Astrocyte (in vitro differentiated cells and primary cell): ENCODE results near the gene FAM83E. TPM values are rescaled to one million over a fixed set of nuclear protein-coding genes. Genes with fewer than 3 reads are reported as not detected.
"Not testable (repeated sequence)": the region's sequence is repeated elsewhere in the genome, so short reads cannot be mapped to it uniquely, and the experiment has no call there.

Experiments
- DNase-seq: peaks from one replicate; pipeline ENCODE4 v3.0.0-alpha.2; 2010; ENCODE audit warnings: low read depth
- FAIRE-seq: peaks from 2 replicates; lab custom pipeline; 2011; peaks lifted over from hg19 to GRCh38; lab: Jason Lieb, UNC
- H2AFZ ChIP-seq: 2 replicates; pipeline ENCODE4 v1.6.0; 2012; ENCODE audit warnings: low read depth, low read length, inconsistent platforms
- H3K27ac ChIP-seq: 2 replicates; pipeline ENCODE4 v1.5.1; 2011; ENCODE audit warnings: low read depth, low read length, inconsistent platforms
- H3K27me3 ChIP-seq: 2 replicates; pipeline ENCODE4 v1.6.0; 2011; ENCODE audit warnings: low read length, inconsistent platforms; ENCODE audit not compliant: insufficient read depth
- H3K36me3 ChIP-seq: 2 replicates; pipeline ENCODE4 v1.5.1; 2011; ENCODE audit warnings: low read length, inconsistent platforms; ENCODE audit not compliant: insufficient read depth
- H3K4me1 ChIP-seq: 2 replicates; pipeline ENCODE4 v1.5.1; 2011; ENCODE audit warnings: low read length, inconsistent platforms; ENCODE audit not compliant: insufficient read depth
- H3K4me2 ChIP-seq: 2 replicates; pipeline ENCODE4 v1.6.0; 2012; ENCODE audit warnings: low read length, inconsistent platforms
- H3K4me3 ChIP-seq: 2 replicates; pipeline ENCODE4 v1.5.1; 2011; ENCODE audit warnings: low read depth, mild to moderate bottlenecking, low read length, inconsistent platforms; ENCODE audit not compliant: insufficient read depth
- H3K79me2 ChIP-seq: 2 replicates; pipeline ENCODE4 v1.6.0; 2012; ENCODE audit warnings: mild to moderate bottlenecking, low read length, inconsistent platforms; ENCODE audit not compliant: insufficient read depth
- H3K9ac ChIP-seq: 2 replicates; pipeline ENCODE4 v1.6.0; 2012; ENCODE audit warnings: mild to moderate bottlenecking, low read length, inconsistent platforms
- H3K9me3 ChIP-seq: 2 replicates; pipeline ENCODE4 v1.5.1; 2012; ENCODE audit warnings: low read depth, mild to moderate bottlenecking, low read length, inconsistent platforms; ENCODE audit not compliant: insufficient read depth
- H4K20me1 ChIP-seq: 2 replicates; pipeline ENCODE4 v1.6.0; 2012; ENCODE audit warnings: low read length, inconsistent platforms; ENCODE audit not compliant: insufficient read depth
- H3K27ac Mint-ChIP-seq: one replicate; pipeline ENCODE4 v1.8.0; 2021; ENCODE audit warnings: mild to moderate bottlenecking, mixed read lengths; ENCODE audit not compliant: unreplicated experiment
- H3K27me3 Mint-ChIP-seq: one replicate; pipeline ENCODE4 v1.8.0; 2021; ENCODE audit warnings: low read depth, mixed read lengths; ENCODE audit not compliant: unreplicated experiment
- H3K36me3 Mint-ChIP-seq: one replicate; pipeline ENCODE4 v1.8.0; 2021; ENCODE audit warnings: low read depth, mixed read lengths; ENCODE audit not compliant: unreplicated experiment
- H3K4me1 Mint-ChIP-seq: one replicate; pipeline ENCODE4 v1.8.0; 2021; ENCODE audit warnings: low read depth, mixed read lengths; ENCODE audit not compliant: unreplicated experiment
- H3K4me3 Mint-ChIP-seq: one replicate; pipeline ENCODE4 v1.8.0; 2021; ENCODE audit warnings: mild to moderate bottlenecking, moderate library complexity, mixed read lengths; ENCODE audit not compliant: unreplicated experiment
- H3K9me3 Mint-ChIP-seq: one replicate; pipeline ENCODE4 v1.8.0; 2021; ENCODE audit warnings: mild to moderate bottlenecking, mixed read lengths; ENCODE audit not compliant: unreplicated experiment
- EZH2 ChIP-seq: IDR thresholded peaks from 2 replicates; pipeline ENCODE4 v1.6.1; 2012; ENCODE audit warnings: mild to moderate bottlenecking, low read length, inconsistent platforms; ENCODE audit not compliant: insufficient read depth
- total RNA-seq: library from RNA; stranded (reverse); gene quantifications from 2 replicates; pipeline ENCODE4 v1.2.1, GENCODE V29; 2021
- TF ChIP-seq, protein P1 (sequence below): IDR thresholded peaks from 2 replicates; pipeline ENCODE4 v1.5.1; 2011; ENCODE audit warnings: low read depth, mild to moderate bottlenecking, inconsistent platforms, low read length, moderate library complexity; ENCODE audit not compliant: insufficient read depth

Gene FAM83E
- total RNA-seq, 1 donor from 2014 or later: 1.7 TPM

DNA sequence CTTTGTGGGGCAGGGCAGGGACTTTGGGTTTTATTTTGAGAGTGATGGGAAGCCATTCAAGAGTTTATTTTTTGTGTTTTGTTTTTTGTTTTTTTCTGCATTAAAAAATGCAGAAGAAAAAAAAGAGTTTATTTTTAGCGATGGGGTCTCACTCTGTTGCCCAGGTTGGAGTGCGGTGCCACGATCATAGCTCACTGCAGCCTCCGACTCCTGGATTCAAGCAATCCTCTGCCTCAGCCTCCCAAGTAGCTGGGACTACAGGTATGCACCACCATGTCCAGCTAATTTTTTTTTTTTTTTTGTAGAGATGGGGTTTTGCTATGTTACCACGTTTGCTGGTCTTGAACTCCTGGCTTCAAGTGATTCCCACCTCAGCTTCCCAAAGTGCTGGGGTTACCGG lies 43.6 kb upstream of the FAM83E start:
- DNase-seq: no peak
- H3K4me3 Mint-ChIP-seq: no peak overlapping the region
- H3K27me3 Mint-ChIP-seq: peaks cover 3% of the 10 kb centered on the region
- no peak overlapping the region for H3K27ac Mint-ChIP-seq
- H3K79me2 ChIP-seq: no peaks in the 10 kb centered on the region
- no peaks in the 10 kb centered on the region for H3K36me3 ChIP-seq
- H3K9ac ChIP-seq: no peak overlapping the region
- H3K4me2 ChIP-seq: no peak overlapping the region
- H3K4me3 ChIP-seq: no peak overlapping the region
- H4K20me1 ChIP-seq: no peaks in the 10 kb centered on the region
- TF ChIP-seq EZH2: no peak
- TF ChIP-seq, protein P1, sequence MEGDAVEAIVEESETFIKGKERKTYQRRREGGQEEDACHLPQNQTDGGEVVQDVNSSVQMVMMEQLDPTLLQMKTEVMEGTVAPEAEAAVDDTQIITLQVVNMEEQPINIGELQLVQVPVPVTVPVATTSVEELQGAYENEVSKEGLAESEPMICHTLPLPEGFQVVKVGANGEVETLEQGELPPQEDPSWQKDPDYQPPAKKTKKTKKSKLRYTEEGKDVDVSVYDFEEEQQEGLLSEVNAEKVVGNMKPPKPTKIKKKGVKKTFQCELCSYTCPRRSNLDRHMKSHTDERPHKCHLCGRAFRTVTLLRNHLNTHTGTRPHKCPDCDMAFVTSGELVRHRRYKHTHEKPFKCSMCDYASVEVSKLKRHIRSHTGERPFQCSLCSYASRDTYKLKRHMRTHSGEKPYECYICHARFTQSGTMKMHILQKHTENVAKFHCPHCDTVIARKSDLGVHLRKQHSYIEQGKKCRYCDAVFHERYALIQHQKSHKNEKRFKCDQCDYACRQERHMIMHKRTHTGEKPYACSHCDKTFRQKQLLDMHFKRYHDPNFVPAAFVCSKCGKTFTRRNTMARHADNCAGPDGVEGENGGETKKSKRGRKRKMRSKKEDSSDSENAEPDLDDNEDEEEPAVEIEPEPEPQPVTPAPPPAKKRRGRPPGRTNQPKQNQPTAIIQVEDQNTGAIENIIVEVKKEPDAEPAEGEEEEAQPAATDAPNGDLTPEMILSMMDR: no peak
- no peak overlapping the region for H2AFZ ChIP-seq
- H3K4me1 ChIP-seq: peaks cover 16% of the 10 kb centered on the region
- H3K9me3 ChIP-seq: no peaks in the 10 kb centered on the region
- H3K4me1 Mint-ChIP-seq: peaks cover 6% of the 10 kb centered on the region
- FAIRE-seq: no peak
- H3K36me3 Mint-ChIP-seq: peaks cover 2% of the 10 kb centered on the region
- H3K9me3 Mint-ChIP-seq: no peaks in the 10 kb centered on the region
- no peaks in the 10 kb centered on the region for H3K27me3 ChIP-seq
- no peak overlapping the region for H3K27ac ChIP-seq

DNA sequence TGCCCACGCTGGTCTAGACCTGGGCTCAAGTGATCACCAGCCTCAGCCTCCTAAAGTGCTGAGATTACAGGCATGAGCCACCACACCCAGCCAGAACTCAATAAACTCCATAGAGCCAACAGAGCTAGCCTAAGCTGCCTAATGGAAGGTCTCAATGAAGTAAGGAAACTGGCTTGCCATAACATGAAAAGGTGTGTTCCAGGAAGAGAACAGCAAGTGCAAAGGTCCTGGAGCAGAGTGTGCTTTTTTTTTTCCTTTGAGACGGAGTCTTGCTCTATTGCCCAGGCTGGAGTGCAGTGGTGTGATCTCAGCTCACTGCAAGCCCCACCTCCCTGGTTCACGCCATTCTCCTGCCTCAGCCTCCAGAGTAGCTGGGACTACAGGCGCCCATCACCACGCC lies 43.0 kb upstream of the FAM83E start:
- H3K4me3 Mint-ChIP-seq, FAIRE-seq, H3K27ac Mint-ChIP-seq: not testable (repeated sequence)

DNA sequence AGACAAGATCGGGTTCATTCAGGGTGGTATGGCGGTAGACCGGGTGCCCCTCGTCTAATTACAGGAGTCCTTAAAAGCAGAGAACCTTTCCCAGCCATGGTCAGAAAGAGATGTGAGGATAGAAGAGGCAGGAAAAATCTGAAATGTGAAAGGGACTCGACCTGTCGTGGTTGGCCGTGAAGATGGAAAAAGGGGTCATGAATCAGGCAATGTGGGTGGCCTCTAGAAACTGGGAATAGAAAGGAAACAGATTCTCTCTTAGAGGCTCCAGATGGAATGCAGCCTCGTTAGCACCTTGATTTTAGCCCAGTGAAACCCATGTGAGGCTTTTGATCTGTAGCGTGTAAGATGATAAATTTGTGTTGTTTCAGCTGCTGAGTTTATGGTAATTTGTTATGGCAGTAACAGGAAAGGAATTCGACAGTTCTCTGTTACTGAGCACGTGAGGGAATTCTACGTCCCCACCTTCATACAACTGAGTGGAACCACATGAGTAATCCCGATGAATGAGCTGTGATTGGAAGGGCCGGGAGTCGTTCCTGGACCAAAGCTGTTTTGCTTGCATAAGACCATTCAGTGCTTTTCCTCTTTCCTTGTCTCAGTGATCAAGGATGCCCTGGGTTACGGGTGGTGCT lies 42.1 kb upstream of the FAM83E start:
- H3K4me2 ChIP-seq: peak overlapping the region; percentile 70
- H4K20me1 ChIP-seq: no peaks in the 10 kb centered on the region
- H3K36me3 ChIP-seq: no peaks in the 10 kb centered on the region
- peak overlapping the region; percentile 66 for H3K27ac ChIP-seq
- no peaks in the 10 kb centered on the region for H3K79me2 ChIP-seq
- no peaks in the 10 kb centered on the region for H3K9me3 ChIP-seq
- H3K9ac ChIP-seq: peak overlapping the region; percentile 43
- peak; percentile 93 for DNase-seq
- no peaks in the 10 kb centered on the region for H3K9me3 Mint-ChIP-seq
- H3K27me3 ChIP-seq: no peaks in the 10 kb centered on the region
- peaks cover 6% of the 10 kb centered on the region for H3K4me1 Mint-ChIP-seq
- no peak overlapping the region for H2AFZ ChIP-seq
- peaks cover 3% of the 10 kb centered on the region for H3K27me3 Mint-ChIP-seq
- no peak overlapping the region for H3K4me3 Mint-ChIP-seq
- FAIRE-seq: peak; percentile 85
- peaks cover 16% of the 10 kb centered on the region for H3K4me1 ChIP-seq
- TF ChIP-seq EZH2: no peak
- TF ChIP-seq, protein P1: no peak
- peaks cover 2% of the 10 kb centered on the region for H3K36me3 Mint-ChIP-seq
- H3K27ac Mint-ChIP-seq: no peak overlapping the region
- H3K4me3 ChIP-seq: no peak overlapping the region

More for the DNA sequence above, 43.0 kb upstream of the FAM83E start:
- not testable (repeated sequence) for H3K9ac ChIP-seq, H2AFZ ChIP-seq, H3K4me2 ChIP-seq, H3K79me2 ChIP-seq, H3K36me3 ChIP-seq, H3K9me3 Mint-ChIP-seq, H3K27me3 ChIP-seq, H3K4me1 Mint-ChIP-seq, H3K27me3 Mint-ChIP-seq, H3K4me3 ChIP-seq, H3K36me3 Mint-ChIP-seq, DNase-seq, H3K9me3 ChIP-seq, H4K20me1 ChIP-seq
- Histone ChIP-seq H3K4me1 (peaks cover 16% of the 10 kb centered on the region), H3K27ac (peak overlapping the region; percentile 11)
